OCI-LY1 (cell line): ENCODE measurements around the gene ROBO1.

ENCODE experiments used
- EZH2 ChIP-seq: fragments of 200-600 bp; sonication (generic), shearing (Covaris generic); IDR thresholded peaks from 2 replicates; pipeline ENCODE4 v1.8.0; 2017; ENCODE audit warnings: borderline replicate concordance, mixed run types, mild to moderate bottlenecking, antibody characterized with exemption, low read length, moderate library complexity, mixed read lengths
- TF ChIP-seq, protein P1 (sequence below): fragments of 200-600 bp; sonication (generic), shearing (Covaris generic); IDR thresholded peaks from 2 replicates; pipeline ENCODE4 v1.5.1; 2017; ENCODE audit warnings: mild to moderate bottlenecking, antibody characterized with exemption, low read length, moderate library complexity, mixed read lengths

DNA sequence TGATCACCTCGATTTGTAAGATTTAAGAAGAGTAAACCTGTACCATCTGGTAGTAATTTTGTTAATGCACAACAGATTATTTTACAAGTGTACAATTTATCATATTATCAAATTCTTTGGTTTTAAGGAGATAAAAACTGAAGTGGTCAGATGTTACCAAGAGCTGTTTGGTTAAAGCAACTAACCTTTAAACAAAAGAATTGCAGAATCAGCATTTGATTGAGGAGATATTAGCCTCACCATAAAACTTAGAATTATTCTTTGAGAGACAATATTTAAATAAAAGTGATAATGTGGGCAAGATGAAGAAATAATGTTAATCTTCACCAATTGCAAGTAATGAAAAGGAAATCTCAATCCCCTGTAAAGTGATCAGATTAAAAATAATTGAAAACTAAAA lies 1034.9 kb downstream of the ROBO1 start:
- TF ChIP-seq, protein P1, sequence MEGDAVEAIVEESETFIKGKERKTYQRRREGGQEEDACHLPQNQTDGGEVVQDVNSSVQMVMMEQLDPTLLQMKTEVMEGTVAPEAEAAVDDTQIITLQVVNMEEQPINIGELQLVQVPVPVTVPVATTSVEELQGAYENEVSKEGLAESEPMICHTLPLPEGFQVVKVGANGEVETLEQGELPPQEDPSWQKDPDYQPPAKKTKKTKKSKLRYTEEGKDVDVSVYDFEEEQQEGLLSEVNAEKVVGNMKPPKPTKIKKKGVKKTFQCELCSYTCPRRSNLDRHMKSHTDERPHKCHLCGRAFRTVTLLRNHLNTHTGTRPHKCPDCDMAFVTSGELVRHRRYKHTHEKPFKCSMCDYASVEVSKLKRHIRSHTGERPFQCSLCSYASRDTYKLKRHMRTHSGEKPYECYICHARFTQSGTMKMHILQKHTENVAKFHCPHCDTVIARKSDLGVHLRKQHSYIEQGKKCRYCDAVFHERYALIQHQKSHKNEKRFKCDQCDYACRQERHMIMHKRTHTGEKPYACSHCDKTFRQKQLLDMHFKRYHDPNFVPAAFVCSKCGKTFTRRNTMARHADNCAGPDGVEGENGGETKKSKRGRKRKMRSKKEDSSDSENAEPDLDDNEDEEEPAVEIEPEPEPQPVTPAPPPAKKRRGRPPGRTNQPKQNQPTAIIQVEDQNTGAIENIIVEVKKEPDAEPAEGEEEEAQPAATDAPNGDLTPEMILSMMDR: no peak
- TF ChIP-seq EZH2: no peak
